Mesendoderm (in vitro differentiated cells): Measurements from ENCODE around the gene TEPSIN.

ENCODE experiments used
- DNase-seq: peaks from one replicate; pipeline ENCODE4 v3.0.0; 2013
- H2AK5ac ChIP-seq: 2 replicates; pipeline ENCODE4 v1.6.1; 2013; ENCODE audit warnings: low read length, inconsistent platforms
- H2BK120ac ChIP-seq: 2 replicates; pipeline ENCODE4 v1.6.1; 2013; ENCODE audit warnings: low read depth, mild to moderate bottlenecking, low read length, moderate library complexity, mixed read lengths
- H2BK15ac ChIP-seq: replicated peaks from 2 replicates; pipeline ENCODE4 v1.6.1; 2013; ENCODE audit warnings: low read depth, mild to moderate bottlenecking, moderate library complexity
- H2BK5ac ChIP-seq: 2 replicates; pipeline ENCODE4 v1.6.1; 2013; ENCODE audit warnings: low read length, inconsistent platforms
- H3K18ac ChIP-seq: 2 replicates; pipeline ENCODE4 v1.6.1; 2013; ENCODE audit warnings: mild to moderate bottlenecking, low read length, mixed read lengths
- H3K23ac ChIP-seq: one replicate; pipeline ENCODE4 v1.6.1; 2013; ENCODE audit warnings: low read length
- H3K27ac ChIP-seq: 2 replicates; pipeline ENCODE4 v1.5.1; 2013; ENCODE audit warnings: low read depth, mild to moderate bottlenecking, inconsistent platforms, low read length, moderate library complexity
- H3K27me3 ChIP-seq: 2 replicates; pipeline ENCODE4 v1.6.1; 2013; ENCODE audit warnings: low read length, control low read depth, mild to moderate bottlenecking, inconsistent platforms; ENCODE audit not compliant: insufficient read depth, poor library complexity
- H3K36me3 ChIP-seq: 2 replicates; pipeline ENCODE4 v1.6.1; 2013; ENCODE audit warnings: low read length, inconsistent platforms; ENCODE audit not compliant: control insufficient read depth, insufficient read depth
- H3K4ac ChIP-seq: one replicate; pipeline ENCODE4 v1.6.1; 2013; ENCODE audit warnings: low read depth, mild to moderate bottlenecking, low read length, moderate library complexity
- H3K4me1 ChIP-seq: 2 replicates; pipeline ENCODE4 v1.6.1; 2013; ENCODE audit warnings: low read depth, low read length, inconsistent platforms; ENCODE audit not compliant: control insufficient read depth
- H3K4me2 ChIP-seq: 2 replicates; pipeline ENCODE4 v1.6.1; 2013; ENCODE audit warnings: low read length
- H3K4me3 ChIP-seq: 2 replicates; pipeline ENCODE4 v1.5.1; 2013; ENCODE audit warnings: mild to moderate bottlenecking, low read length
- H3K56ac ChIP-seq: one replicate; pipeline ENCODE4 v1.6.1; 2013; ENCODE audit warnings: low read length
- H3K79me1 ChIP-seq: 2 replicates; pipeline ENCODE4 v1.6.1; 2013; ENCODE audit warnings: low read length, inconsistent platforms
- H3K79me2 ChIP-seq: 2 replicates; pipeline ENCODE4 v1.6.1; 2013; ENCODE audit warnings: mild to moderate bottlenecking, low read length; ENCODE audit not compliant: control insufficient read depth, insufficient read depth
- H3K9ac ChIP-seq: 2 replicates; pipeline ENCODE4 v1.6.1; 2013; ENCODE audit warnings: low read length, inconsistent platforms
- H4K5ac ChIP-seq: one replicate; pipeline ENCODE4 v1.6.1; 2013; ENCODE audit warnings: low read length
- H4K8ac ChIP-seq: one replicate; pipeline ENCODE4 v1.6.1; 2013; ENCODE audit warnings: low read depth, mild to moderate bottlenecking, control low read depth, low read length, moderate library complexity
- WGBS: extraction: QIAGEN DNeasy Blood & Tissue Kit; methylation state at CpG from one replicate; pipeline ENCODE4 v1.1.7; 2013; ENCODE audit warnings: low lambda C conversion rate, missing lambda C conversion rate; ENCODE audit not compliant: insufficient coverage; ENCODE audit errors: extremely low coverage; 5-methylcytosine and 5-hydroxymethylcytosine counted together

TEPSIN gene

DNA sequence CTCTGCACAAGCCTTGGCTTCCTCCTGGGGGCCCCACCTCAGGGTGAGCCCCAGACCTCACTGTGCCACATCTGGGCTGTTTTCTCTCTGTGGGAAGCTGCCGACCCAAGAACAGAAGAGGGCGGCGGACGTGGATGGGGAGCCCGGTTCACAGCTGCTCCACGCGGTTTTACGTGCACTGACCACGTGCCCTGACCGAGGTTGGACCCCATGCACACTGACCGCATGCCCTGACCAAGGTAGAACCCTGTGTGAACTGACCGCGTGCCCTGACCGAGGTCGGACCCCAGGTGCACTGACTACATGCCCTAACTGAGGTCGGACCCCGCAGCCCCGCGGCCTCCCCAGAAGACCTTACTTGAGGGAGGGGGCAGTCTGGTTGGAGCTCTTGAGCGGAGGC lies 35.7 kb downstream of the TEPSIN start:
- H4K5ac ChIP-seq = no peak overlapping the region
- DNase-seq = no peak
- H3K9ac ChIP-seq = no peak overlapping the region
- H3K36me3 ChIP-seq = no peaks in the 10 kb centered on the region
- no peaks in the 10 kb centered on the region for H3K4me1 ChIP-seq
- no peak overlapping the region for H2AK5ac ChIP-seq
- no peak overlapping the region for H2BK15ac ChIP-seq
- no peaks in the 10 kb centered on the region for H3K79me1 ChIP-seq
- no CpG with 5 or more reads among the region's 20 CpGs for WGBS
- H3K18ac ChIP-seq = no peak overlapping the region
- H3K27ac ChIP-seq = no peak overlapping the region
- no peak overlapping the region for H3K23ac ChIP-seq
- H3K56ac ChIP-seq = no peak overlapping the region
- no peak overlapping the region for H2BK5ac ChIP-seq
- H4K8ac ChIP-seq = no peak overlapping the region
- H3K4me3 ChIP-seq = no peak overlapping the region
- no peak overlapping the region for H3K4ac ChIP-seq
- no peaks in the 10 kb centered on the region for H3K27me3 ChIP-seq
- H2BK120ac ChIP-seq = no peak overlapping the region
- H3K4me2 ChIP-seq = no peak overlapping the region
- no peaks in the 10 kb centered on the region for H3K79me2 ChIP-seq

DNA sequence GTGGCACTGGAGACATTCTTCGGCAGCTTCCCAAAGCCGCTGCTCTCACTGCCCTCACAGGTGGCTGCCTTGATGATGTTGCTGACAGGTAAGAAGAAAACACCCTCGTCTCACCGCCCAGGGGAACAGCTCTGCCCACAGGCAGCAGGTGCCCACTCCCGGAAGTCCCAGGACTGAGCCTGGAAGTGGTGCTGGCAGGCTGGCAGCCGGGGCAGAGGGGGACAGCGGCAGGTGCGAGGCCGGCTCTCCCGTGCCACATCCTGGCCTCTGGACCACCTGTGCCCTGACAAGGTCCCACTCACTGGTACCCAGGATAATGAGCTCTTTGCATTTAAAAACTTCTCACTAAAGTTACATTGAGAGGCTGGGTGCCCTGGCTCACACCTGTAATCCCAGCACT lies 36.5 kb downstream of the TEPSIN start:
- Histone ChIP-seq H2BK5ac (no peak overlapping the region), H3K4me3 (no peak overlapping the region), H3K4me2 (no peak overlapping the region), H3K9ac (no peak overlapping the region), H2BK120ac (no peak overlapping the region), H3K79me2 (no peaks in the 10 kb centered on the region), H4K5ac (no peak overlapping the region), H4K8ac (no peak overlapping the region), H3K27ac (no peak overlapping the region), H3K27me3 (no peaks in the 10 kb centered on the region), H3K23ac (no peak overlapping the region), H3K79me1 (no peaks in the 10 kb centered on the region), H3K36me3 (no peaks in the 10 kb centered on the region), H3K4me1 (no peaks in the 10 kb centered on the region), H3K56ac (no peak overlapping the region), H3K18ac (no peak overlapping the region), H2BK15ac (no peak overlapping the region), H2AK5ac (no peak overlapping the region), H3K4ac (no peak overlapping the region)
- no CpG with 5 or more reads among the region's 10 CpGs for WGBS
- DNase-seq = no peak

GRCh38 chr17:81200695-81201580 lies 37.9 kb downstream of the TEPSIN start:
- peak; percentile 76 for DNase-seq
- WGBS = no CpG with 5 or more reads among the region's 27 CpGs
- no peak overlapping the region for H3K56ac ChIP-seq

GRCh38 chr17:81200201-81200600 lies 38.7 kb downstream of the TEPSIN start:
- H3K18ac ChIP-seq = no peak overlapping the region

More at GRCh38 chr17:81200695-81201580, 37.9 kb downstream of the TEPSIN start:
- H4K8ac ChIP-seq = no peak overlapping the region
- no peak overlapping the region for H3K27ac ChIP-seq
- no peaks in the 10 kb centered on the region for H3K4me1 ChIP-seq
- no peak overlapping the region for H3K4ac ChIP-seq
- no peaks in the 10 kb centered on the region for H3K36me3 ChIP-seq
- H3K23ac ChIP-seq = no peak overlapping the region
- no peak overlapping the region for H2BK15ac ChIP-seq
- H3K79me2 ChIP-seq = no peaks in the 10 kb centered on the region
- H3K27me3 ChIP-seq = no peaks in the 10 kb centered on the region
- H2BK5ac ChIP-seq = no peak overlapping the region
- H3K18ac ChIP-seq = no peak overlapping the region
- no peak overlapping the region for H2AK5ac ChIP-seq
- no peak overlapping the region for H3K4me2 ChIP-seq
- no peaks in the 10 kb centered on the region for H3K79me1 ChIP-seq
- no peak overlapping the region for H3K9ac ChIP-seq
- no peak overlapping the region for H2BK120ac ChIP-seq
- H3K4me3 ChIP-seq = no peak overlapping the region
- no peak overlapping the region for H4K5ac ChIP-seq

GRCh38 chr17:81199482-81199830 lies 39.4 kb downstream of the TEPSIN start:
- Histone ChIP-seq H4K5ac (no peak overlapping the region), H2AK5ac (no peak overlapping the region), H3K36me3 (no peaks in the 10 kb centered on the region), H3K27ac (no peak overlapping the region), H3K4me1 (no peaks in the 10 kb centered on the region), H2BK5ac (no peak overlapping the region), H3K79me2 (no peaks in the 10 kb centered on the region), H3K4me3 (no peak overlapping the region), H4K8ac (no peak overlapping the region), H3K79me1 (no peaks in the 10 kb centered on the region), H2BK15ac (no peak overlapping the region), H3K27me3 (no peaks in the 10 kb centered on the region), H2BK120ac (no peak overlapping the region), H3K56ac (no peak overlapping the region), H3K4me2 (no peak overlapping the region), H3K23ac (no peak overlapping the region), H3K18ac (no peak overlapping the region), H3K4ac (no peak overlapping the region), H3K9ac (no peak overlapping the region)
- DNase-seq = no peak
- WGBS = no CpG with 5 or more reads among the region's 18 CpGs

More at GRCh38 chr17:81200201-81200600, 38.7 kb downstream of the TEPSIN start:
- no peak overlapping the region for H4K5ac ChIP-seq
- no peak overlapping the region for H3K27ac ChIP-seq
- no peaks in the 10 kb centered on the region for H3K27me3 ChIP-seq
- no peak overlapping the region for H3K4me3 ChIP-seq
- no peaks in the 10 kb centered on the region for H3K79me1 ChIP-seq
- no peak for DNase-seq
- no peak overlapping the region for H3K56ac ChIP-seq
- H3K4me2 ChIP-seq = no peak overlapping the region
- H3K9ac ChIP-seq = no peak overlapping the region
- H3K4ac ChIP-seq = no peak overlapping the region
- no peak overlapping the region for H2AK5ac ChIP-seq
- no CpG with 5 or more reads among the region's 18 CpGs for WGBS
- H2BK5ac ChIP-seq = no peak overlapping the region
- H3K36me3 ChIP-seq = no peaks in the 10 kb centered on the region
- no peak overlapping the region for H2BK120ac ChIP-seq
- H2BK15ac ChIP-seq = no peak overlapping the region
- H3K4me1 ChIP-seq = no peaks in the 10 kb centered on the region
- H3K79me2 ChIP-seq = no peaks in the 10 kb centered on the region
- no peak overlapping the region for H4K8ac ChIP-seq
- no peak overlapping the region for H3K23ac ChIP-seq
